CD14-positive monocyte (primary cell): ENCODE data around the gene MAP3K9. TPM values are rescaled to one million over a fixed set of nuclear protein-coding genes. Genes with fewer than 3 reads are reported as not detected.

Experiments
- DNase-seq, 3 donors: peaks; one replicate each; pipeline ENCODE4 v3.0.0-alpha.2; 2011 to 2022
- H2AFZ ChIP-seq: 2 replicates; pipeline ENCODE4 v1.6.0; 2012; ENCODE audit warnings: mild to moderate bottlenecking, low read depth, low read length, inconsistent platforms; ENCODE audit not compliant: insufficient read depth, poor library complexity, severe bottlenecking
- H3K27ac ChIP-seq, 2 donors: 1 replicate in 1 of 2; 2 replicates in 1 of 2; pipeline ENCODE4 v1.5.1; 2012 to 2013; ENCODE audit warnings: low read length in 2 of 2, control low read depth in 1 of 2, inconsistent platforms in 1 of 2, low read depth in 1 of 2, mild to moderate bottlenecking in 1 of 2
- H3K27me3 ChIP-seq, 2 donors: one replicate each; pipeline versions ENCODE4 v1.6.0 to v1.6.1; 2011 to 2013; ENCODE audit warnings: low read length in 2 of 2; ENCODE audit not compliant: control insufficient read depth in 2 of 2, insufficient read depth in 2 of 2
- H3K36me3 ChIP-seq, 2 donors: replicated peaks in 1 of 2; 1 replicate in 1 of 2; 2 replicates in 1 of 2; pipeline versions ENCODE4 v1.5.1 to v1.6.1; 2012 to 2013; ENCODE audit warnings: low read length in 2 of 2, control low read depth in 1 of 2, inconsistent platforms in 1 of 2, mild to moderate bottlenecking in 1 of 2; ENCODE audit not compliant: insufficient read depth in 2 of 2, control insufficient read depth in 1 of 2
- H3K4me1 ChIP-seq, 2 donors: 1 replicate in 1 of 2; 2 replicates in 1 of 2; pipeline versions ENCODE4 v1.5.1 to v1.6.1; 2012 to 2013; ENCODE audit warnings: low read length in 2 of 2, control low read depth in 1 of 2, inconsistent platforms in 1 of 2, mild to moderate bottlenecking in 1 of 2, moderate library complexity in 1 of 2; ENCODE audit not compliant: insufficient read depth in 2 of 2, control insufficient read depth in 1 of 2
- H3K4me2 ChIP-seq: replicated peaks from 2 replicates; pipeline ENCODE3; 2012; ENCODE audit warnings: low read length, moderate library complexity, mild to moderate bottlenecking; ENCODE audit not compliant: poor library complexity, severe bottlenecking; ENCODE audit errors: extremely low read depth
- H3K4me3 ChIP-seq, 3 experiments: fragments of 200-600 bp in 1 of 3; sonication (generic) in 1 of 3; replicated peaks in 1 of 3; 1 replicate in 2 of 3; 2 replicates in 1 of 3; pipeline ENCODE4 v1.5.1; 2011 to 2013; ENCODE audit warnings: low read length in 3 of 3, mild to moderate bottlenecking in 3 of 3, control low read depth in 2 of 3, low read depth in 2 of 3, inconsistent platforms in 1 of 3, moderate library complexity in 1 of 3
- H3K79me2 ChIP-seq: 2 replicates; pipeline ENCODE4 v1.6.0; 2012; ENCODE audit warnings: mild to moderate bottlenecking, control low read depth, inconsistent platforms, low read length, moderate library complexity; ENCODE audit not compliant: insufficient read depth
- H3K9ac ChIP-seq: 2 replicates; pipeline ENCODE4 v1.6.0; 2017; ENCODE audit warnings: low read length, mild to moderate bottlenecking; ENCODE audit not compliant: insufficient read depth, poor library complexity, severe bottlenecking
- H3K9me3 ChIP-seq, 2 donors: replicated peaks in 1 of 2; 1 replicate in 1 of 2; 2 replicates in 1 of 2; pipeline versions ENCODE4 v1.5.1 to v1.6.1; 2012 to 2013; ENCODE audit warnings: low read length in 2 of 2, control low read depth in 1 of 2; ENCODE audit not compliant: control insufficient read depth in 1 of 2, insufficient read depth in 1 of 2
- H4K20me1 ChIP-seq: 2 replicates; pipeline ENCODE4 v1.6.0; 2012; ENCODE audit warnings: mild to moderate bottlenecking, low read length, control low read depth, moderate library complexity; ENCODE audit not compliant: insufficient read depth
- H3K27ac Mint-ChIP-seq, 7 donors: one replicate each; pipeline ENCODE4 v1.8.0; 2020; ENCODE audit warnings: mild to moderate bottlenecking in 7 of 7, mixed read lengths in 7 of 7, moderate library complexity in 6 of 7, inconsistent platforms in 2 of 7
- H3K27me3 Mint-ChIP-seq, 3 donors: one replicate each; pipeline ENCODE4 v1.8.0; 2021 to 2022; ENCODE audit warnings: low read depth in 3 of 3, mild to moderate bottlenecking in 3 of 3, mixed read lengths in 3 of 3, moderate library complexity in 3 of 3, inconsistent platforms in 1 of 3
- H3K36me3 Mint-ChIP-seq, 2 donors: one replicate each; pipeline ENCODE4 v1.8.0; 2020; ENCODE audit warnings: mixed read lengths in 2 of 2, inconsistent platforms in 1 of 2, mild to moderate bottlenecking in 1 of 2
- H3K4me1 Mint-ChIP-seq: one replicate; pipeline ENCODE4 v1.8.0; 2020; ENCODE audit warnings: mild to moderate bottlenecking, mixed read lengths
- H3K4me3 Mint-ChIP-seq, 2 donors: one replicate each; pipeline ENCODE4 v1.8.0; 2020; ENCODE audit warnings: mild to moderate bottlenecking in 2 of 2, mixed read lengths in 2 of 2, moderate library complexity in 1 of 2
- H3K9me3 Mint-ChIP-seq, 7 donors: one replicate each; pipeline ENCODE4 v1.8.0; 2020 to 2022; ENCODE audit warnings: mixed read lengths in 7 of 7, mild to moderate bottlenecking in 6 of 7, moderate library complexity in 6 of 7, inconsistent platforms in 2 of 7
- WGBS: methylation state at CpG from one replicate; pipeline ENCODE4 v1.1.5; 2013; ENCODE audit warnings: missing lambda C conversion rate; ENCODE audit not compliant: insufficient coverage; 5-methylcytosine and 5-hydroxymethylcytosine counted together
- intact Hi-C, 2 donors: fragments of 100-400 bp; cut with micrococcal nuclease; formaldehyde crosslinking; loops; one replicate each; pipeline versions ENCODE4 v1.15.0 to v1.15.1; 2023
- polyA plus RNA-seq, 3 donors: library from polyadenylated mRNA; depleted of rRNA in 1 of 3; unstranded in 2 of 3; stranded (reverse) in 1 of 3; fragments of 300-500 nt in 2 of 3; fragments of >200 nt in 1 of 3; fragmentation: Illumina TruSeq in 2 of 3; gene quantifications; 1 replicate in 2 of 3; 2 replicates in 1 of 3; pipeline ENCODE4 v1.2.3, GENCODE V29; 2012 to 2021
- TF ChIP-seq, protein P1 (sequence below): fragments of 200-600 bp; IDR thresholded peaks from one replicate; pipeline ENCODE4 v1.8.0; 2022; ENCODE audit warnings: antibody characterized with exemption, mild to moderate bottlenecking

MAP3K9 gene
- polyA plus RNA-seq, 3 donors = 0.01 TPM; not detected in 2

DNA sequence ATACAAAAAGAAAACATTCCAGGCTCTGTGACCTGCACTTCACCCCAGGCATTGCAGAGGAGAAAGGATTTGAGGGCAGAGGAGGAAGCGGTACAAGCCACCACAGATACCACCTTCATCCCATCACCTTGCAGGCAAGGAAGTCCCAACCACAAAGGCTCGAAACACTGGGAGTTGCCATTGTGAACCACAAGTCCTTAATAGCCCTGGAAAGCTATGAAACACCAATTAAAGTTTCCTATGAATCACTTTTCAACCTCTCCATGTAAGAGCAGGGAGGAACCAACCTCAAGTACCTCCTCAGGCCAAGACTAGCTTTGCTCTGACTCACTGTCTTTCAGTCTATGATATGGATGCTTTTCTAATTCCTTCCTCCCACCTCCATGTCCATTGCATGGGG lies 27.0 kb downstream of the MAP3K9 start:
- 14% methylated on average over 1 of the region's 2 CpGs for WGBS

DNA sequence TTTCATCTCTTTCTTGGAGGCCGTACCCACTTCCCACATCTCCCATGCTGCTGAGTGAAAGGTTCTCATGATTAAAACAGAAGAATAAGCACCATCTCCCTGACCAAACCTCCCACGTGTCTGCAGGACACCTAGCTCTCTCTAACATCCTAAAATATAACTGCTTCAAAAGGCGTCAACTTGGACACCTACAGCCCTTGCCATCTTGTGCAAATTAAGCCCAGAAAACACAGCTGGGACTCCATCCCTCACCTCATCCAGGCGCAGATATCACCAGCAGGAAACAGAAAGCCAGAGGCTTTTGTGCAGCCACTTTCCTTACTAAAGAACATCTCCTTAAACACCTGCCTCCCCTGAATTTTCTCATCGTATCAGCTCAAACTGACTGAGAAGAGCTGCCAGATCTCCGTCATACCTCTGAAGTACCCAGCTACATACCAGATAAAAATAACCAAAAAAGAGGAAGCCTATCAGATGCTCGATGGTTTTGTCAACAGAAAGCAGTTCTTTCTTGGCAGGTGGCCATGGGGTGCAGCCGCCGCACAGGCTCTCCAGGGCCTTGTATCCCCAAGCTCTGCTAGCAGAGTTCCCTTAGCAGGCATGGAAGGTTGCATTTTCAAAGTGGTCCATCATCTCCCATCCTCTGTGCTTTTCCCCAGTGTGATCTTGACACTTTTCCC lies 28.8 kb downstream of the MAP3K9 start:
- H3K4me3 Mint-ChIP-seq = peak overlapping the region in 1 of 2 donors; percentile 74
- no peaks in the 10 kb centered on the region for H3K9me3 Mint-ChIP-seq
- peaks cover 14% of the 10 kb centered on the region for H3K4me1 Mint-ChIP-seq

More for the DNA sequence above, 27.0 kb downstream of the MAP3K9 start:
- intact Hi-C loops = no loop called here
- Histone ChIP-seq H3K4me1 (peaks cover 8 to 14% of the 10 kb centered on the region in 2 donors), H3K4me3 (no peak overlapping the region), H2AFZ (no peak overlapping the region), H4K20me1 (no peaks in the 10 kb centered on the region), H3K27ac (no peak overlapping the region), H3K9me3 (no peaks in the 10 kb centered on the region), H3K4me2 (no peak overlapping the region), H3K36me3 (no peaks in the 10 kb centered on the region), H3K9ac (no peak overlapping the region), H3K27me3 (peaks cover 0 to 1% of the 10 kb centered on the region in 2 donors), H3K79me2 (no peaks in the 10 kb centered on the region)
- Mint-ChIP-seq H3K9me3 (no peaks in the 10 kb centered on the region), H3K27ac (no peak overlapping the region), H3K4me1 (peaks cover 14% of the 10 kb centered on the region), H3K4me3 (no peak overlapping the region), H3K36me3 (no peaks in the 10 kb centered on the region), H3K27me3 (peaks cover 0 to 13% (median 3%) of the 10 kb centered on the region in 3 donors)
- no peak for DNase-seq
- TF ChIP-seq, protein P1, sequence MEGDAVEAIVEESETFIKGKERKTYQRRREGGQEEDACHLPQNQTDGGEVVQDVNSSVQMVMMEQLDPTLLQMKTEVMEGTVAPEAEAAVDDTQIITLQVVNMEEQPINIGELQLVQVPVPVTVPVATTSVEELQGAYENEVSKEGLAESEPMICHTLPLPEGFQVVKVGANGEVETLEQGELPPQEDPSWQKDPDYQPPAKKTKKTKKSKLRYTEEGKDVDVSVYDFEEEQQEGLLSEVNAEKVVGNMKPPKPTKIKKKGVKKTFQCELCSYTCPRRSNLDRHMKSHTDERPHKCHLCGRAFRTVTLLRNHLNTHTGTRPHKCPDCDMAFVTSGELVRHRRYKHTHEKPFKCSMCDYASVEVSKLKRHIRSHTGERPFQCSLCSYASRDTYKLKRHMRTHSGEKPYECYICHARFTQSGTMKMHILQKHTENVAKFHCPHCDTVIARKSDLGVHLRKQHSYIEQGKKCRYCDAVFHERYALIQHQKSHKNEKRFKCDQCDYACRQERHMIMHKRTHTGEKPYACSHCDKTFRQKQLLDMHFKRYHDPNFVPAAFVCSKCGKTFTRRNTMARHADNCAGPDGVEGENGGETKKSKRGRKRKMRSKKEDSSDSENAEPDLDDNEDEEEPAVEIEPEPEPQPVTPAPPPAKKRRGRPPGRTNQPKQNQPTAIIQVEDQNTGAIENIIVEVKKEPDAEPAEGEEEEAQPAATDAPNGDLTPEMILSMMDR = no peak

More for the DNA sequence above, 28.8 kb downstream of the MAP3K9 start:
- TF ChIP-seq, protein P1 = no peak
- Mint-ChIP-seq H3K36me3 (no peaks in the 10 kb centered on the region), H3K27ac (peak overlapping the region in 2 of 7 donors; percentile 20 to 22), H3K27me3 (peaks cover 0 to 13% (median 0%) of the 10 kb centered on the region in 3 donors)
- Histone ChIP-seq H3K4me2 (peak overlapping the region; percentile 10), H3K9me3 (no peaks in the 10 kb centered on the region), H2AFZ (no peak overlapping the region), H3K79me2 (no peaks in the 10 kb centered on the region), H3K4me3 (no peak overlapping the region), H4K20me1 (no peaks in the 10 kb centered on the region), H3K4me1 (peaks cover 8 to 14% of the 10 kb centered on the region in 2 donors), H3K9ac (no peak overlapping the region), H3K27me3 (no peaks in the 10 kb centered on the region), H3K27ac (no peak overlapping the region), H3K36me3 (no peaks in the 10 kb centered on the region)
- intact Hi-C loops = no loop called here
- 7% methylated on average over 9 of the region's 9 CpGs for whole genome bisulfite sequencing
- peak in 2 of 3 donors; percentile 5 to 6 for DNase-seq
